Measurements from ENCODE around the gene HAL. TPM values are rescaled to one million over a fixed set of nuclear protein-coding genes. Genes with fewer than 3 reads are reported as not detected.

Gene HAL
- total and polyA plus RNA-seq, 2 of the 13 experiments (the other 11 are each of a cell fraction or from before 2014, with no cell fraction given): 0.89 to 37.8 TPM

DNA sequence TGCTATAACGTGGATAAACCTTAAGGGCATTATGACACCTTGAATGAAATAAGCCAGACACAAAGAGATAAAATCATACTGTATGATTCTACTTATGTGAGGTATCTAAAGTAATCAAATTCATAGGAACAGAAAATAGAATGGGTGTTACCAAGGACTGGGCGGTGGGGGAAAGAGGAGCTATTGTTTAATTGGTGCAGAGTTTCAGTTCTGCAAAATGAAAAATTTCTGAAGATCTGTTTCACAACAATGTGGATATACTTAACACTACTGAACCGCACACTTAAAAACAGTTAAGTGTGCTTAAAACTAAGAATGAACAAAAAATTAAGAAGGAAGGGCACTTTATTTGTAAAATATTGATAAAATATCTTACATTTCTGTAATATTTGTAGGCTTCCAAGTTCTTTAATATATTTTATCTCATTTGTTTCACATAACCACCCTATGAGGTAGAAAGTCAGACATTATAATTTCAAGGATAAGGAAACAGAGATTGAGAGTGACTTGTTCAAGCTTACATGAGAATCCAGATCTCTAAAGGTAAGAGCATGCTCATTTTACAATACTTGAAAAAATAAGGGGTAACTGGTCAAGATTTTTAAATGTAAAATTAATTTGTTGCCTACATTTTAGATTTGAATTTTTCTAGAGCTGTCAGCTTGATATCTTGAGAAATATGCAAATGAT lies 24.3 kb upstream of the HAL start:
- no peak for FAIRE-seq
- WGBS (ENCODE audit: low lambda C conversion rate): 95% methylated on average over 3 of the region's 3 CpGs
- no peaks in the 10 kb centered on the region for H4K20me1 ChIP-seq (ENCODE audit: insufficient read depth, low read length)
- H3K9ac ChIP-seq (ENCODE audit: insufficient read depth, low read depth, low read length): no peak overlapping the region
- POLR2A ChIA-PET: no interaction called here
- in situ Hi-C loops (cut with HindIII; ENCODE audit: extremely low pct_ligation_motif_present, low pct_unique_long_range_greater_than_20kb): no loop called here
- CTCF ChIA-PET (ENCODE audit: low intra/inter-chr PET ratio, low total read pairs): no interaction called here
- BruUV-seq (replicated peaks): no TSS peak
- no peak for DNase-seq (ENCODE audit: low spot score)
- H2AFZ ChIP-seq (ENCODE audit: low read length): no peak overlapping the region
- H3K36me3 ChIP-seq (replicated peaks in 1 of 2; ENCODE audit: control insufficient read depth in 1 of 2, insufficient read depth in 2 of 2, low read length in 2 of 2): peaks cover 11 to 44% of the 10 kb centered on the region in 2 experiments
- H3K27me3 ChIP-seq (ENCODE audit: control insufficient read depth in 1 of 2, insufficient read depth in 2 of 2, low read length in 2 of 2): no peaks in the 10 kb centered on the region
- no peak for ATAC-seq
- no peaks in the 10 kb centered on the region for H3K79me2 ChIP-seq (ENCODE audit: insufficient read depth, low read length)
- no peaks in the 10 kb centered on the region for H3K4me1 ChIP-seq (ENCODE audit: insufficient read depth, low read length)
- H3K27ac ChIP-seq (ENCODE audit: extremely low read length, insufficient read depth, low read length): no peak overlapping the region
- H3K4me2 ChIP-seq (ENCODE audit: low read depth, low read length): no peak overlapping the region
- intact Hi-C loops (cut with micrococcal nuclease; ENCODE audit: unreplicated experiment): no loop called here
- no peaks in the 10 kb centered on the region for H3K9me3 ChIP-seq (ENCODE audit: low read length)
- no peak for TF ChIP-seq HIVEP1 (CRISPR knock-in tag; IDR thresholded peaks at IDR 0.05)
- H3K4me3 ChIP-seq (replicated peaks in 1 of 3; ENCODE audit: insufficient read depth in 1 of 3, low read depth in 2 of 3, low read length in 3 of 3): no peak overlapping the region

GRCh38 chr12:96015672-96016071 lies 19.5 kb upstream of the HAL start:
- 89% methylated on average over 5 of the region's 5 CpGs for WGBS (ENCODE audit: low lambda C conversion rate)
- H3K9me3 ChIP-seq (ENCODE audit: low read length): no peaks in the 10 kb centered on the region
- no peak for DNase-seq (ENCODE audit: low spot score)
- H3K9ac ChIP-seq (ENCODE audit: insufficient read depth, low read depth, low read length): no peak overlapping the region
- POLR2A ChIA-PET: no interaction called here
- H3K36me3 ChIP-seq (replicated peaks in 1 of 2; ENCODE audit: control insufficient read depth in 1 of 2, insufficient read depth in 2 of 2, low read length in 2 of 2): peaks cover 12 to 49% of the 10 kb centered on the region in 2 experiments
- intact Hi-C loops (cut with micrococcal nuclease; ENCODE audit: unreplicated experiment) (loop anchor here (5.0 kb wide), 1 partner anchor 202 kb away; no protein-coding TSS in a partner anchor), in situ Hi-C loops (cut with HindIII; ENCODE audit: extremely low pct_ligation_motif_present, low pct_unique_long_range_greater_than_20kb) (no loop called here)
- no peaks in the 10 kb centered on the region for H4K20me1 ChIP-seq (ENCODE audit: insufficient read depth, low read length)
- peak; percentile 59 for FAIRE-seq
- no peaks in the 10 kb centered on the region for H3K27me3 ChIP-seq (ENCODE audit: control insufficient read depth in 1 of 2, insufficient read depth in 2 of 2, low read length in 2 of 2)
- no peak overlapping the region for H3K4me3 ChIP-seq (replicated peaks in 1 of 3; ENCODE audit: insufficient read depth in 1 of 3, low read depth in 2 of 3, low read length in 3 of 3)
- H3K4me1 ChIP-seq (ENCODE audit: insufficient read depth, low read length): no peaks in the 10 kb centered on the region
- H3K27ac ChIP-seq (ENCODE audit: extremely low read length, insufficient read depth, low read length): no peak overlapping the region
- ATAC-seq: peak; percentile 84
- no peak overlapping the region for H3K4me2 ChIP-seq (ENCODE audit: low read depth, low read length)
- BruUV-seq (replicated peaks): no TSS peak
- CTCF ChIA-PET (ENCODE audit: low intra/inter-chr PET ratio, low total read pairs): interaction anchor here (1.6 kb wide), 1 partner anchor 501 kb away, joined by 6 read pairs; no protein-coding TSS in a partner anchor
- no peak overlapping the region for H2AFZ ChIP-seq (ENCODE audit: low read length)
- no peaks in the 10 kb centered on the region for H3K79me2 ChIP-seq (ENCODE audit: insufficient read depth, low read length)
- TF ChIP-seq SMC3 (IDR thresholded peaks at IDR 0.05; ENCODE audit: low read length): peak; percentile 62
- TF ChIP-seq, protein P1, sequence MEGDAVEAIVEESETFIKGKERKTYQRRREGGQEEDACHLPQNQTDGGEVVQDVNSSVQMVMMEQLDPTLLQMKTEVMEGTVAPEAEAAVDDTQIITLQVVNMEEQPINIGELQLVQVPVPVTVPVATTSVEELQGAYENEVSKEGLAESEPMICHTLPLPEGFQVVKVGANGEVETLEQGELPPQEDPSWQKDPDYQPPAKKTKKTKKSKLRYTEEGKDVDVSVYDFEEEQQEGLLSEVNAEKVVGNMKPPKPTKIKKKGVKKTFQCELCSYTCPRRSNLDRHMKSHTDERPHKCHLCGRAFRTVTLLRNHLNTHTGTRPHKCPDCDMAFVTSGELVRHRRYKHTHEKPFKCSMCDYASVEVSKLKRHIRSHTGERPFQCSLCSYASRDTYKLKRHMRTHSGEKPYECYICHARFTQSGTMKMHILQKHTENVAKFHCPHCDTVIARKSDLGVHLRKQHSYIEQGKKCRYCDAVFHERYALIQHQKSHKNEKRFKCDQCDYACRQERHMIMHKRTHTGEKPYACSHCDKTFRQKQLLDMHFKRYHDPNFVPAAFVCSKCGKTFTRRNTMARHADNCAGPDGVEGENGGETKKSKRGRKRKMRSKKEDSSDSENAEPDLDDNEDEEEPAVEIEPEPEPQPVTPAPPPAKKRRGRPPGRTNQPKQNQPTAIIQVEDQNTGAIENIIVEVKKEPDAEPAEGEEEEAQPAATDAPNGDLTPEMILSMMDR (CRISPR knock-in tag; IDR thresholded peaks at IDR 0.05): peak; percentile 49
- no peak for TF ChIP-seq GATAD1 (CRISPR knock-in tag; IDR thresholded peaks at IDR 0.05)
- peak; percentile 45 for TF ChIP-seq STAG1 (CRISPR knock-in tag; IDR thresholded peaks at IDR 0.05)
